ENCODE results near the gene RAPH1. TPM values are rescaled to one million over a fixed set of nuclear protein-coding genes. Genes with fewer than 3 reads are reported as not detected.
"Not testable (repeated sequence)": the region's sequence is repeated elsewhere in the genome, so short reads cannot be mapped to it uniquely, and the experiment has no call there.

RAPH1 gene
- total and polyA plus RNA-seq, 9 of the 15 experiments (the other 6 are each of a cell fraction or from before 2014, with no cell fraction given): 0.07 to 0.71 (median 0.27) TPM

GRCh38 chr2:203543898-203544328 is 8.8 kb upstream of the RAPH1 start:
- BruUV-seq (replicated peaks): no TSS peak
- no peaks in the 10 kb centered on the region for H3K9me3 ChIP-seq (replicated peaks; ENCODE audit: control insufficient read depth, insufficient read depth, low read depth, low read length)
- DNase-seq (ENCODE audit: extremely low read depth in 1 of 4, low spot score in 3 of 4) (no peak), FAIRE-seq (no peak), ATAC-seq (no peak)
- TF ChIP-seq NCOA4 (IDR thresholded peaks at IDR 0.05; ENCODE audit: partially characterized antibody) (no peak), MTA1 (IDR thresholded peaks at IDR 0.05; ENCODE audit: borderline replicate concordance) (no peak), ZNF197 (CRISPR knock-in tag; IDR thresholded peaks at IDR 0.05; ENCODE audit: low read depth) (no peak), ETV6 (IDR thresholded peaks at IDR 0.05; ENCODE audit: borderline replicate concordance in 1 of 2, low read depth in 2 of 2, low read length in 1 of 2) (no peak), ETV6 (CRISPR knock-in tag; IDR thresholded peaks at IDR 0.05; ENCODE audit: borderline replicate concordance) (no peak), PHF20 (IDR thresholded peaks at IDR 0.05; ENCODE audit: partially characterized antibody) (no peak)
- CTCF ChIA-PET (ENCODE audit: low intra/inter-chr PET ratio): no interaction called here
- H3K9me1 ChIP-seq (ENCODE audit: control insufficient read depth, insufficient read depth, low read length): no peaks in the 10 kb centered on the region
- no peak overlapping the region for H3K9ac ChIP-seq (ENCODE audit: insufficient read depth in 1 of 2, low read depth in 2 of 2, low read length in 2 of 2)
- in situ Hi-C loops (cut with MboI) (no loop called here), intact Hi-C loops (cut with micrococcal nuclease) (no loop called here)
- H3K27ac ChIP-seq (ENCODE audit: extremely low read depth, low read depth, low read length): no peak overlapping the region
- no peaks in the 10 kb centered on the region for H3K36me3 ChIP-seq (ENCODE audit: control insufficient read depth, insufficient read depth, low read length)
- H3K4me3 ChIP-seq: no peak overlapping the region
- POLR2A ChIA-PET: no interaction called here
- no peaks in the 10 kb centered on the region for H3K4me1 ChIP-seq (replicated peaks in 1 of 2; ENCODE audit: control insufficient read depth in 2 of 2, insufficient read depth in 2 of 2, low read length in 2 of 2)
- no peaks in the 10 kb centered on the region for H4K20me1 ChIP-seq (replicated peaks; ENCODE audit: control insufficient read depth, insufficient read depth, low read length)
- no peaks in the 10 kb centered on the region for H3K79me2 ChIP-seq (ENCODE audit: control insufficient read depth, insufficient read depth, low read length)
- peaks cover 2 to 13% of the 10 kb centered on the region in 2 experiments; a peak in 3 of 5 replicates for H3K27me3 ChIP-seq (ENCODE audit: control insufficient read depth in 2 of 2, insufficient read depth in 2 of 2, low read length in 2 of 2)
- no peak overlapping the region for H3K4me2 ChIP-seq (ENCODE audit: insufficient read depth, low read length)
- H2AFZ ChIP-seq (ENCODE audit: low read depth, low read length): no peak overlapping the region
- WGBS (ENCODE audit: insufficient coverage, low coverage, missing lambda C conversion rate): 25% methylated on average over 8 of the region's 8 CpGs

- H3K9ac ChIP-seq (ENCODE audit: insufficient read depth in 1 of 2, low read depth in 2 of 2, low read length in 2 of 2); H3K27ac ChIP-seq (ENCODE audit: extremely low read depth, low read depth, low read length); CTCF ChIA-PET (ENCODE audit: low intra/inter-chr PET ratio); H3K4me2 ChIP-seq (ENCODE audit: insufficient read depth, low read length); in situ Hi-C loops (cut with MboI); H3K36me3 ChIP-seq (ENCODE audit: control insufficient read depth, insufficient read depth, low read length); H3K9me3 ChIP-seq (replicated peaks; ENCODE audit: control insufficient read depth, insufficient read depth, low read depth, low read length); DNase-seq (ENCODE audit: extremely low read depth in 1 of 4, low spot score in 3 of 4); intact Hi-C loops (cut with micrococcal nuclease); H3K4me3 ChIP-seq; BruUV-seq (replicated peaks); POLR2A ChIA-PET; H3K4me1 ChIP-seq (replicated peaks in 1 of 2; ENCODE audit: control insufficient read depth in 2 of 2, insufficient read depth in 2 of 2, low read length in 2 of 2); H3K79me2 ChIP-seq (ENCODE audit: control insufficient read depth, insufficient read depth, low read length); ATAC-seq; H2AFZ ChIP-seq (ENCODE audit: low read depth, low read length); H4K20me1 ChIP-seq (replicated peaks; ENCODE audit: control insufficient read depth, insufficient read depth, low read length); FAIRE-seq; H3K9me1 ChIP-seq (ENCODE audit: control insufficient read depth, insufficient read depth, low read length): not testable (repeated sequence)
- H3K27me3 ChIP-seq (ENCODE audit: control insufficient read depth in 2 of 2, insufficient read depth in 2 of 2, low read length in 2 of 2): peaks cover 2 to 10% of the 10 kb centered on the region in 2 experiments; a peak in 2 of 5 replicates
- 0% methylated on average over 3 of the region's 3 CpGs for WGBS (ENCODE audit: insufficient coverage, low coverage, missing lambda C conversion rate)
These were observed 5.5 kb upstream of the RAPH1 start for GRCh38 chr2:203540598-203540997.

Measured in K562 (cell line).